Measurements from ENCODE around the gene LRMDA.

The LRMDA gene

DNA sequence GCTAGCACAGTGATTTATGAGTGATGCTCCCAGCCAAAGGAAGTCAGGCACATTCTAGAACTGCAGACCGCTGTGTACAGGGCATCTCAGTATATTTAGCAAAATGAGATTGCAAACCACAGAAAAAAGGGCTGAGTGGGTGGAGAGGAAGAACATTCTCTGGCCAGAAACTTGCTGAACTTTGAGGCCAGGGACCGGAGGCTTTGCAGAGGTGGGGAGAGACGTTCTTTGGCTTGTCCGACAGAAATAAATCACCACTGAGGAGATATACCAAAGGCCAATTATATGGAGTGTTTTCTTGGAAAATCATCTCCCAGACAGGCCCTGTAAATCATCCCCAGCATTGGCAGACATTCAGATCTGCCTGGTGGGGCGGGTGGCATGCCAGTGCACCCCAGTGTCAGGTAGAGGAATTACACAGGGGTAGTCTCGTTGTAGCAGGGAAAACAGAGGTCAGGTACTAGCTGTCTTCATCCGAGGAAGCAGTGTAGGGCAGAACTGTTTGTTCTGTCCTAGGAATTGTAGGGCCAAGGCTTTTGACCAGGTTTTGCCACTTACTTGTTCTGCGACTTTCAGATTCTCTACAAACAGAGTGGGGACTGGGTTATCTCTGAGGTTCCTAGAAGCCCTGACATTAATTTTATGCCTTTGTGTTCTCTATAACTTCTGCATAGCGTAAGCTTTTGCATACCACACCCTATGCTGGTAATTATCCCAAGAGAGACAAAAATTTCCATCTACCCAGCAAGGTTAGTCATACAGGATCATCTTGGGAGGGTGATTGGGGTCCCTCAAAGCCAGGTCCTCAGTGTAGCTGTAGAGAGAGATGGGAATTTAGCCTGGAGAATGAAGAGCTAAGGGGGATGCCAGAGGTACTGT, 655.6 kb downstream of the LRMDA start (continued):
- TF ChIP-seq, protein P1, sequence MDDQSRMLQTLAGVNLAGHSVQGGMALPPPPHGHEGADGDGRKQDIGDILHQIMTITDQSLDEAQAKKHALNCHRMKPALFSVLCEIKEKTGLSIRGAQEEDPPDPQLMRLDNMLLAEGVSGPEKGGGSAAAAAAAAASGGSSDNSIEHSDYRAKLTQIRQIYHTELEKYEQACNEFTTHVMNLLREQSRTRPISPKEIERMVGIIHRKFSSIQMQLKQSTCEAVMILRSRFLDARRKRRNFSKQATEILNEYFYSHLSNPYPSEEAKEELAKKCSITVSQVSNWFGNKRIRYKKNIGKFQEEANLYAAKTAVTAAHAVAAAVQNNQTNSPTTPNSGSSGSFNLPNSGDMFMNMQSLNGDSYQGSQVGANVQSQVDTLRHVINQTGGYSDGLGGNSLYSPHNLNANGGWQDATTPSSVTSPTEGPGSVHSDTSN (CRISPR knock-in tag; IDR thresholded peaks at IDR 0.05): 0 out of 2 replicates have a peak, but pooled peaks have one; percentile 53
- TF ChIP-seq ZNF350 (tag by site-specific recombination; IDR thresholded peaks at IDR 0.05) (no peak), ZNF785 (tag by site-specific recombination; IDR thresholded peaks at IDR 0.05) (no peak), ZBTB8A (tag by site-specific recombination; IDR thresholded peaks at IDR 0.05) (peak; percentile 66), ZIC2 (tag by site-specific recombination; IDR thresholded peaks at IDR 0.05) (no peak), ZFP69B (tag by site-specific recombination; IDR thresholded peaks at IDR 0.05) (0 out of 2 replicates have a peak, but pooled peaks have one; percentile 26), ZNF501 (tag by site-specific recombination; IDR thresholded peaks at IDR 0.05) (peak; percentile 61; the same call in 1 of the 2 replicates), ZNF169 (tag by site-specific recombination; IDR thresholded peaks at IDR 0.05) (no peak), ZNF366 (tag by site-specific recombination; conservative IDR thresholded peaks at IDR 0.05) (peak; percentile 87), ZNF76 (tag by site-specific recombination; IDR thresholded peaks at IDR 0.05; ENCODE audit: borderline replicate concordance, low read depth) (no peak), IKZF3 (tag by site-specific recombination; IDR thresholded peaks at IDR 0.05) (peak; percentile 93), SCRT1 (tag by site-specific recombination; IDR thresholded peaks at IDR 0.05; ENCODE audit: borderline replicate concordance) (no peak), RBAK (tag by site-specific recombination; IDR thresholded peaks at IDR 0.05) (no peak), ZNF596 (tag by site-specific recombination; IDR thresholded peaks at IDR 0.05) (peak; percentile 59; the same call in 1 of the 2 replicates), ZEB2 (tag by site-specific recombination; IDR thresholded peaks at IDR 0.05) (peak; percentile 74), ZNF24 (tag by site-specific recombination; IDR thresholded peaks at IDR 0.05) (peak; percentile 75; the same call in 1 of the 2 replicates), ZBTB20 (tag by site-specific recombination; IDR thresholded peaks at IDR 0.05) (no peak), ZNF394 (tag by site-specific recombination; IDR thresholded peaks at IDR 0.05; ENCODE audit: borderline replicate concordance) (peak; percentile 45; the same call in 1 of the 2 replicates), SP7 (tag by site-specific recombination; IDR thresholded peaks at IDR 0.05) (peak; percentile 91), ZNF664 (tag by site-specific recombination; IDR thresholded peaks at IDR 0.05) (peak; percentile 75), ZNF792 (tag by site-specific recombination; IDR thresholded peaks at IDR 0.05) (no peak), BCL11B (tag by site-specific recombination; IDR thresholded peaks at IDR 0.05; ENCODE audit: low read depth) (peak; percentile 14; the same call in 1 of the 2 replicates), ZNF585B (tag by site-specific recombination; IDR thresholded peaks at IDR 0.05) (no peak), ZNF514 (tag by site-specific recombination; IDR thresholded peaks at IDR 0.05) (no peak), ZBTB48 (tag by site-specific recombination; IDR thresholded peaks at IDR 0.05) (no peak; the same call in 1 of the 2 replicates), ZNF48 (tag by site-specific recombination; IDR thresholded peaks at IDR 0.05) (no peak), ZNF335 (tag by site-specific recombination; conservative IDR thresholded peaks at IDR 0.05) (peak; percentile 46), ZNF112 (tag by site-specific recombination; IDR thresholded peaks at IDR 0.05) (no peak), ZNF404 (tag by site-specific recombination; IDR thresholded peaks at IDR 0.05) (no peak)
- TF ChIP-seq, protein P2, sequence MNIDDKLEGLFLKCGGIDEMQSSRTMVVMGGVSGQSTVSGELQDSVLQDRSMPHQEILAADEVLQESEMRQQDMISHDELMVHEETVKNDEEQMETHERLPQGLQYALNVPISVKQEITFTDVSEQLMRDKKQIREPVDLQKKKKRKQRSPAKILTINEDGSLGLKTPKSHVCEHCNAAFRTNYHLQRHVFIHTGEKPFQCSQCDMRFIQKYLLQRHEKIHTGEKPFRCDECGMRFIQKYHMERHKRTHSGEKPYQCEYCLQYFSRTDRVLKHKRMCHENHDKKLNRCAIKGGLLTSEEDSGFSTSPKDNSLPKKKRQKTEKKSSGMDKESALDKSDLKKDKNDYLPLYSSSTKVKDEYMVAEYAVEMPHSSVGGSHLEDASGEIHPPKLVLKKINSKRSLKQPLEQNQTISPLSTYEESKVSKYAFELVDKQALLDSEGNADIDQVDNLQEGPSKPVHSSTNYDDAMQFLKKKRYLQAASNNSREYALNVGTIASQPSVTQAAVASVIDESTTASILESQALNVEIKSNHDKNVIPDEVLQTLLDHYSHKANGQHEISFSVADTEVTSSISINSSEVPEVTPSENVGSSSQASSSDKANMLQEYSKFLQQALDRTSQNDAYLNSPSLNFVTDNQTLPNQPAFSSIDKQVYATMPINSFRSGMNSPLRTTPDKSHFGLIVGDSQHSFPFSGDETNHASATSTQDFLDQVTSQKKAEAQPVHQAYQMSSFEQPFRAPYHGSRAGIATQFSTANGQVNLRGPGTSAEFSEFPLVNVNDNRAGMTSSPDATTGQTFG (tag by site-specific recombination; IDR thresholded peaks at IDR 0.05; ENCODE audit: borderline replicate concordance): no peak
- TF ChIP-seq, protein P3, sequence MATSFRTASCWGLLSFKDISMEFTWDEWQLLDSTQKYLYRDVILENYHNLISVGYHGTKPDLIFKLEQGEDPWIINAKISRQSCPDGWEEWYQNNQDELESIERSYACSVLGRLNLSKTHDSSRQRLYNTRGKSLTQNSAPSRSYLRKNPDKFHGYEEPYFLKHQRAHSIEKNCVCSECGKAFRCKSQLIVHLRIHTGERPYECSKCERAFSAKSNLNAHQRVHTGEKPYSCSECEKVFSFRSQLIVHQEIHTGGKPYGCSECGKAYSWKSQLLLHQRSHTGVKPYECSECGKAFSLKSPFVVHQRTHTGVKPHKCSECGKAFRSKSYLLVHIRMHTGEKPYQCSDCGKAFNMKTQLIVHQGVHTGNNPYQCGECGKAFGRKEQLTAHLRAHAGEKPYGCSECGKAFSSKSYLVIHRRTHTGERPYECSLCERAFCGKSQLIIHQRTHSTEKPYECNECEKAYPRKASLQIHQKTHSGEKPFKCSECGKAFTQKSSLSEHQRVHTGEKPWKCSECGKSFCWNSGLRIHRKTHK (tag by site-specific recombination; IDR thresholded peaks at IDR 0.05): no peak
- TF ChIP-seq, protein P4, sequence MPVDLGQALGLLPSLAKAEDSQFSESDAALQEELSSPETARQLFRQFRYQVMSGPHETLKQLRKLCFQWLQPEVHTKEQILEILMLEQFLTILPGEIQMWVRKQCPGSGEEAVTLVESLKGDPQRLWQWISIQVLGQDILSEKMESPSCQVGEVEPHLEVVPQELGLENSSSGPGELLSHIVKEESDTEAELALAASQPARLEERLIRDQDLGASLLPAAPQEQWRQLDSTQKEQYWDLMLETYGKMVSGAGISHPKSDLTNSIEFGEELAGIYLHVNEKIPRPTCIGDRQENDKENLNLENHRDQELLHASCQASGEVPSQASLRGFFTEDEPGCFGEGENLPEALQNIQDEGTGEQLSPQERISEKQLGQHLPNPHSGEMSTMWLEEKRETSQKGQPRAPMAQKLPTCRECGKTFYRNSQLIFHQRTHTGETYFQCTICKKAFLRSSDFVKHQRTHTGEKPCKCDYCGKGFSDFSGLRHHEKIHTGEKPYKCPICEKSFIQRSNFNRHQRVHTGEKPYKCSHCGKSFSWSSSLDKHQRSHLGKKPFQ (tag by site-specific recombination; IDR thresholded peaks at IDR 0.05): peak; percentile 57
- TF ChIP-seq, protein P5, sequence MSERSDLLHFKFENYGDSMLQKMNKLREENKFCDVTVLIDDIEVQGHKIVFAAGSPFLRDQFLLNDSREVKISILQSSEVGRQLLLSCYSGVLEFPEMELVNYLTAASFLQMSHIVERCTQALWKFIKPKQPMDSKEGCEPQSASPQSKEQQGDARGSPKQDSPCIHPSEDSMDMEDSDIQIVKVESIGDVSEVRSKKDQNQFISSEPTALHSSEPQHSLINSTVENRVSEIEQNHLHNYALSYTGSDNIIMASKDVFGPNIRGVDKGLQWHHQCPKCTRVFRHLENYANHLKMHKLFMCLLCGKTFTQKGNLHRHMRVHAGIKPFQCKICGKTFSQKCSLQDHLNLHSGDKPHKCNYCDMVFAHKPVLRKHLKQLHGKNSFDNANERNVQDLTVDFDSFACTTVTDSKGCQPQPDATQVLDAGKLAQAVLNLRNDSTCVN (tag by site-specific recombination; optimal IDR thresholded peaks at IDR 0.05): no peak
